ENCODE measurements around the gene CCDC110.

The CCDC110 gene

GRCh38 chr4:185421366-185422124 is 50.0 kb downstream of the CCDC110 start:
- DNase-seq (ENCODE audit: low read depth), result no peak

- no peak for DNase-seq (ENCODE audit: low read depth)
Measured at GRCh38 chr4:185416955-185417354, 54.6 kb downstream of the CCDC110 start.

- DNase-seq (ENCODE audit: low read depth), result no peak
Measured at GRCh38 chr4:185412412-185412811, 59.1 kb downstream of the CCDC110 start.

GRCh38 chr4:185411849-185412248 is 59.7 kb downstream of the CCDC110 start:
- DNase-seq (ENCODE audit: low read depth), result no peak

GRCh38 chr4:185408432-185408831 is 63.1 kb downstream of the CCDC110 start:
- no peak for DNase-seq (ENCODE audit: low read depth)

GRCh38 chr4:185405296-185405999 is 66.1 kb downstream of the CCDC110 start:
- DNase-seq (ENCODE audit: low read depth), result no peak

GRCh38 chr4:185404031-185404430 is 67.5 kb downstream of the CCDC110 start:
- no peak for DNase-seq (ENCODE audit: low read depth)

GRCh38 chr4:185399466-185399865 is 72.1 kb downstream of the CCDC110 start:
- DNase-seq (ENCODE audit: low read depth), result no peak

GRCh38 chr4:185398618-185399017 is 72.9 kb downstream of the CCDC110 start:
- no peak for DNase-seq (ENCODE audit: low read depth)

- no peak for DNase-seq (ENCODE audit: low read depth)
Measured at GRCh38 chr4:185396724-185397385, 74.7 kb downstream of the CCDC110 start, which contains the start of gene ANKRD37. Gene ANKRD37 (plus strand): TSS chr4:185396841. CDS start chr4:185396924, 83 bp downstream.

GRCh38 chr4:185395956-185396723 is 75.4 kb downstream of the CCDC110 start:
- peak; percentile 91 for DNase-seq (ENCODE audit: low read depth)

- DNase-seq (ENCODE audit: low read depth), result no peak
Measured at GRCh38 chr4:185395238-185395955, 76.1 kb downstream of the CCDC110 start, which contains the start of gene LRP2BP. Gene LRP2BP (minus strand): TSS chr4:185395924. CDS start chr4:185378186, 17,738 bp downstream.

Measured in stimulated activated CD8-positive, alpha-beta memory T cell treated with anti-CD3 and anti-CD28 coated beads, Interleukin-7, amount 100 ng/mL, for 24 hours (primary cell).